Upper lobe of right lung (tissue), 1 donor: ENCODE measurements around the gene PCBP1. TPM values are rescaled to one million over a fixed set of nuclear protein-coding genes. Genes with fewer than 3 reads are reported as not detected.
A peak's percentile ranks its signal among the peaks of the same experiment; 100 is the strongest.

ENCODE experiments used
- ATAC-seq: fragments of 200-7000 bp; cut with Tn5 transposase; one replicate; pipeline ENCODE4 v1.9.1; 2020; ENCODE audit warnings: mild to moderate bottlenecking, moderate library complexity
- DNase-seq: peaks from one replicate; pipeline ENCODE4 v3.0.0-alpha.2; 2020
- H3K27ac ChIP-seq: fragments of 200-600 bp; one replicate; pipeline ENCODE4 v1.8.0; 2022
- H3K27me3 ChIP-seq: fragments of 200-600 bp; one replicate; pipeline ENCODE4 v1.8.0; 2022; ENCODE audit warnings: mild to moderate bottlenecking
- H3K36me3 ChIP-seq: fragments of 200-600 bp; one replicate; pipeline ENCODE4 v1.8.0; 2022
- H3K4me1 ChIP-seq: fragments of 200-600 bp; one replicate; pipeline ENCODE4 v1.8.0; 2022
- H3K4me3 ChIP-seq: fragments of 200-600 bp; one replicate; pipeline ENCODE4 v1.8.0; 2022; ENCODE audit warnings: mild to moderate bottlenecking
- H3K9me3 ChIP-seq: fragments of 200-600 bp; one replicate; pipeline ENCODE4 v1.8.0; 2022
- CTCF ChIP-seq: fragments of 200-600 bp; IDR thresholded peaks from one replicate; pipeline ENCODE4 v1.8.0; 2022; ENCODE audit warnings: antibody characterized with exemption
- intact Hi-C: fragments of 100-400 bp; cut with DNase I; formaldehyde crosslinking; loops from one replicate; pipeline ENCODE4 v1.11.0; 2022
- total RNA-seq: library from RNA; stranded (reverse); fragmentation: NEBNext Ultra II Directional; extraction: Animal tissue kit (Norgen Biotek cat#: 25700); gene quantifications from one replicate; pipeline ENCODE4 v1.2.1, GENCODE V29; 2021
- donor health status: DM: no; HTN: yes; CAD: no; lungs with severe emphysema.

PCBP1 gene
- total RNA-seq, 1 donor from 2014 or later, result 337 TPM

GRCh38 chr2:70044290-70045040 lies 42.8 kb upstream of the PCBP1 start:
- Histone ChIP-seq H3K27ac (peak overlapping the region; percentile 33), H3K36me3 (peaks cover 17% of the 10 kb centered on the region), H3K27me3 (no peaks in the 10 kb centered on the region), H3K4me1 (peaks cover 14% of the 10 kb centered on the region), H3K9me3 (no peaks in the 10 kb centered on the region), H3K4me3 (no peak overlapping the region)
- intact Hi-C loops, result no loop called here
- ATAC-seq (no peak), DNase-seq (no peak)
- no peak for TF ChIP-seq CTCF

GRCh38 chr2:70045405-70045804 lies 41.9 kb upstream of the PCBP1 start:
- H3K9me3 ChIP-seq, result no peaks in the 10 kb centered on the region
- no peak overlapping the region for H3K4me3 ChIP-seq
- H3K4me1 ChIP-seq, result peaks cover 14% of the 10 kb centered on the region
- intact Hi-C loops, result no loop called here
- ATAC-seq, result no peak
- peak overlapping the region; percentile 3 for H3K27ac ChIP-seq
- peaks cover 27% of the 10 kb centered on the region for H3K36me3 ChIP-seq
- no peak for DNase-seq
- no peaks in the 10 kb centered on the region for H3K27me3 ChIP-seq
- TF ChIP-seq CTCF, result no peak

GRCh38 chr2:70045932-70046331 lies 41.3 kb upstream of the PCBP1 start:
- H3K4me3 ChIP-seq, result no peak overlapping the region
- H3K27ac ChIP-seq, result peak overlapping the region; percentile 3
- H3K4me1 ChIP-seq, result peaks cover 14% of the 10 kb centered on the region
- intact Hi-C loops, result no loop called here
- no peaks in the 10 kb centered on the region for H3K27me3 ChIP-seq
- ATAC-seq (no peak), DNase-seq (no peak)
- no peaks in the 10 kb centered on the region for H3K9me3 ChIP-seq
- no peak for TF ChIP-seq CTCF
- H3K36me3 ChIP-seq, result peaks cover 32% of the 10 kb centered on the region

GRCh38 chr2:70046534-70046933 lies 40.7 kb upstream of the PCBP1 start:
- H3K4me1 ChIP-seq, result peaks cover 14% of the 10 kb centered on the region
- no peak for TF ChIP-seq CTCF
- no peaks in the 10 kb centered on the region for H3K27me3 ChIP-seq
- H3K36me3 ChIP-seq, result peaks cover 35% of the 10 kb centered on the region
- ATAC-seq, result peak; percentile 36
- no peaks in the 10 kb centered on the region for H3K9me3 ChIP-seq
- H3K4me3 ChIP-seq, result no peak overlapping the region
- no peak for DNase-seq
- peak overlapping the region; percentile 3 for H3K27ac ChIP-seq
- intact Hi-C loops, result no loop called here

- no peak overlapping the region for H3K4me3 ChIP-seq
- H3K4me1 ChIP-seq, result peaks cover 14% of the 10 kb centered on the region
- no peaks in the 10 kb centered on the region for H3K9me3 ChIP-seq
- peaks cover 36% of the 10 kb centered on the region for H3K36me3 ChIP-seq
- ATAC-seq (no peak), DNase-seq (no peak)
- intact Hi-C loops, result no loop called here
- peak overlapping the region; percentile 12 for H3K27ac ChIP-seq
- no peaks in the 10 kb centered on the region for H3K27me3 ChIP-seq
- no peak for TF ChIP-seq CTCF
Observed at GRCh38 chr2:70047451-70047850, 39.8 kb upstream of the PCBP1 start.
